ENCODE results near the gene CSTA.

Gene CSTA

DNA sequence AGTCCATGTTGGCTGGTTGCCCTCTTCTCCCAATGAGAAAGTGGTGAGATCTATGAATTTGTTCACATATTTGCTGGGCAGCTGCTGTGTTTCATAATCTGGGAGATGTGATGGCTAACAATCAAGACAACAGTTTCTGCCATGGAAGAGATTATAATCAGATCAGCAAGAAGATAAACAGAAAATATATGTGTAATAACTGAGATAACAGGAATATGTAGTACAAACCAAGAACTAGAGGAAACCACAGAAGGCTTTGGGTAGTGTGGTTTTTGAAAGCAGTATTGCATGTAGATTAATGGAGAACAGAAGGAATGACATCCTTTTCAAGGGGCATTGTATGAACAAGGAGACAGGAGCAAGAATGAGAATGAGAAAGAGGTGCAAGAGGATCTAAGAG, 12.2 kb upstream of the CSTA start:
- H3K27ac ChIP-seq = no peak overlapping the region
- H3K27me3 ChIP-seq (replicated peaks) = no peaks in the 10 kb centered on the region
- H3K36me3 ChIP-seq (replicated peaks) = no peaks in the 10 kb centered on the region
- TF ChIP-seq, protein P1, sequence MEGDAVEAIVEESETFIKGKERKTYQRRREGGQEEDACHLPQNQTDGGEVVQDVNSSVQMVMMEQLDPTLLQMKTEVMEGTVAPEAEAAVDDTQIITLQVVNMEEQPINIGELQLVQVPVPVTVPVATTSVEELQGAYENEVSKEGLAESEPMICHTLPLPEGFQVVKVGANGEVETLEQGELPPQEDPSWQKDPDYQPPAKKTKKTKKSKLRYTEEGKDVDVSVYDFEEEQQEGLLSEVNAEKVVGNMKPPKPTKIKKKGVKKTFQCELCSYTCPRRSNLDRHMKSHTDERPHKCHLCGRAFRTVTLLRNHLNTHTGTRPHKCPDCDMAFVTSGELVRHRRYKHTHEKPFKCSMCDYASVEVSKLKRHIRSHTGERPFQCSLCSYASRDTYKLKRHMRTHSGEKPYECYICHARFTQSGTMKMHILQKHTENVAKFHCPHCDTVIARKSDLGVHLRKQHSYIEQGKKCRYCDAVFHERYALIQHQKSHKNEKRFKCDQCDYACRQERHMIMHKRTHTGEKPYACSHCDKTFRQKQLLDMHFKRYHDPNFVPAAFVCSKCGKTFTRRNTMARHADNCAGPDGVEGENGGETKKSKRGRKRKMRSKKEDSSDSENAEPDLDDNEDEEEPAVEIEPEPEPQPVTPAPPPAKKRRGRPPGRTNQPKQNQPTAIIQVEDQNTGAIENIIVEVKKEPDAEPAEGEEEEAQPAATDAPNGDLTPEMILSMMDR (IDR thresholded peaks at IDR 0.05; ENCODE audit: low read depth, low read length, missing control alignments) = no peak
- no peak for DNase-seq
- in situ Hi-C loops (cut with HindIII; ENCODE audit: low pct_ligation_motif_present, low sequenced_read_pairs) = no loop called here
- H3K4me3 ChIP-seq (ENCODE audit: low read depth, low read length) = no peak overlapping the region

DNA sequence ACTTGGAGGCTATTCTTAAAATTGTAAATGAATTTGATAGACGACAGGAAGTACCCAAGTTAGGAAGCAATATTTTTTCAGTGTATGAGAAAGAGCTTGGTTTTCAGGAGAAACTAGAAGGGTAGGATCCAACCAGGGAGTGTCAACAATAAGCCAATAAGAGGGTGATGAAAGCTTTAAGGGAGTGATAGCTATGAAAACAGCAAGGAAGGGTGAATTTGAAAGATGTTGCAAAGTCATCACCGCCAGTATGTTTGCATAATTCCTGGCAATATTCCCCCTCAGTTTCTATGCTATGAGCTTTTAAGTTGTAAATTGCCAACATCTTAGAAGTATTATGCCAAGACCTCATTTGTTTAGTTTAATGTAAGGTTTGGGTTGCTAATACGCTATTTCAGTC, 11.8 kb upstream of the CSTA start:
- H3K4me3 ChIP-seq (ENCODE audit: low read depth, low read length) = no peak overlapping the region
- TF ChIP-seq, protein P1 (IDR thresholded peaks at IDR 0.05; ENCODE audit: low read depth, low read length, missing control alignments) = no peak
- no peak overlapping the region for H3K27ac ChIP-seq
- in situ Hi-C loops (cut with HindIII; ENCODE audit: low pct_ligation_motif_present, low sequenced_read_pairs) = no loop called here
- H3K36me3 ChIP-seq (replicated peaks) = no peaks in the 10 kb centered on the region
- no peaks in the 10 kb centered on the region for H3K27me3 ChIP-seq (replicated peaks)
- no peak for DNase-seq

DNA sequence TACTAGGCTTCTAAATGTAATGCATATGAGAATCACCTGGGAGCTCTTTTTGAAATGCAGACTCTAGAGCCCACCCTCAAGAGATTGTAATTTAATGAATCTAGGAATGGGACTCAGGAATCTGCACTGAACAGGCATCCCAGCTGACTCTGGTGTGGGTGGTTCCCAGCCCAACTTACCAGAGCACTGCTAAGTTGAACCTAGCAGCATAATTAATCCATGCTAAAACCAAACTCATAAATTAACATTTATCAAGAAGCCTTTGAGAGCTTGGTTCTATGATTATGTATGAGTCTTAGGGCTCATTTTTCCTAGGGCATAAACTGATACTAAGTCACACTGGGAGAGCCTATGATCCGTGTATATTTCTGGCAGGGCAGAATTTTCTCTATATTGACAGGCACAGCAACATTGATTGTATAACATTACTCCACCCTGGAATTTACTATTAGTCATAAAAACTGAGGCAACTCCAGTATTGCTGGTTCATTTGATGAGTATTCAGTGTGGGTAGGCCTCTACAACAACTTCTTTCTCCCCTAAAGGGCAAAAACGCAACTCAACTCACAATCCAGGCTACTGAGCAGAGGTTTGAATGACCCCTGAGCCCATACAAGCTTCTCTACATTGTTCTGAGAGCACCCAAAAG, 10.7 kb upstream of the CSTA start:
- Histone ChIP-seq H3K27ac (no peak overlapping the region), H3K27me3 (replicated peaks) (no peaks in the 10 kb centered on the region), H3K36me3 (replicated peaks) (no peaks in the 10 kb centered on the region), H3K4me3 (ENCODE audit: low read depth, low read length) (no peak overlapping the region)
- TF ChIP-seq, protein P1 (IDR thresholded peaks at IDR 0.05; ENCODE audit: low read depth, low read length, missing control alignments) = no peak
- DNase-seq = no peak
- in situ Hi-C loops (cut with HindIII; ENCODE audit: low pct_ligation_motif_present, low sequenced_read_pairs) = no loop called here

DNA sequence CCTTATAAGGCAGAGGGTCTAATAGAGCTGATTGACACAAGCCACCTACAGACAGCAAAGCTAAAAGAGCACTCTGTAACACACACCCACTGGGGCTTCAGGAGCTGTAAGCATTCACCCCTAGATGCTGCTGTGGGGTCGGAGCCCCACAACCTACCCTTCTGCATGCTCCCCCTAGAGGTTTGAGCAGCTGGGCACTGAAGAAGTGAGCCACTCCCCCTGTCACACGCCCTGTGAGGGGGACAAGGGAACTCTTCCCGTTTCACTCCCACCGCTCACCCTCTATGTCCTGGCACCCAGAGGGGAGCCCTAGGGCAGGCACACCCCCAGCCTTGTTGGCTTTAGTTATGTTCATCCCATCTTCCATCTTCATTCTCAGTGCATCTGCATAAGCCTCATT, 9.4 kb upstream of the CSTA start:
- H3K27me3 ChIP-seq (replicated peaks) = no peaks in the 10 kb centered on the region
- TF ChIP-seq, protein P1 (IDR thresholded peaks at IDR 0.05; ENCODE audit: low read depth, low read length, missing control alignments) = no peak
- no peak overlapping the region for H3K27ac ChIP-seq
- DNase-seq = no peak
- no peaks in the 10 kb centered on the region for H3K36me3 ChIP-seq (replicated peaks)
- H3K4me3 ChIP-seq (ENCODE audit: low read depth, low read length) = no peak overlapping the region
- in situ Hi-C loops (cut with HindIII; ENCODE audit: low pct_ligation_motif_present, low sequenced_read_pairs) = no loop called here

DNA sequence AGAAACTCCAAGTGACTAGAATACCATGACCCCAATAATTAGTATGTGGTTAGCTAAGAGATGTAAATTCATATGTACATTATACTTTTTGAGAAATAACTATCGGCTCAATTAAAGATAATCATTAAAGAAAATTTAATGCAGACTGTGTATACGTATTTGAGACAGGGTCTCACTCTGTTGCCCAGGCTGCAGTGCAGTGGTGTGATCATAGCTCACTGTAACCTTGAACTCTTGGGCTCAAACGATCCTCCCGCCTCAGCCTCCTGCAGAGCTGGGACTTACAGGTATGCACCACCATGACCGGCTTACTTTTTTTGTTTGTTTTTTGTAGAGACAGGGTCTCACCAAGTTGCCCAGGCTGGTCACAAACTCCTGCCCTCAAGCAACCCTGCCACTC, 8.7 kb upstream of the CSTA start:
- TF ChIP-seq, protein P1 (IDR thresholded peaks at IDR 0.05; ENCODE audit: low read depth, low read length, missing control alignments) = no peak
- in situ Hi-C loops (cut with HindIII; ENCODE audit: low pct_ligation_motif_present, low sequenced_read_pairs) = no loop called here
- Histone ChIP-seq H3K4me3 (ENCODE audit: low read depth, low read length) (no peak overlapping the region), H3K36me3 (replicated peaks) (no peaks in the 10 kb centered on the region), H3K27ac (no peak overlapping the region), H3K27me3 (replicated peaks) (no peaks in the 10 kb centered on the region)
- no peak for DNase-seq

DNA sequence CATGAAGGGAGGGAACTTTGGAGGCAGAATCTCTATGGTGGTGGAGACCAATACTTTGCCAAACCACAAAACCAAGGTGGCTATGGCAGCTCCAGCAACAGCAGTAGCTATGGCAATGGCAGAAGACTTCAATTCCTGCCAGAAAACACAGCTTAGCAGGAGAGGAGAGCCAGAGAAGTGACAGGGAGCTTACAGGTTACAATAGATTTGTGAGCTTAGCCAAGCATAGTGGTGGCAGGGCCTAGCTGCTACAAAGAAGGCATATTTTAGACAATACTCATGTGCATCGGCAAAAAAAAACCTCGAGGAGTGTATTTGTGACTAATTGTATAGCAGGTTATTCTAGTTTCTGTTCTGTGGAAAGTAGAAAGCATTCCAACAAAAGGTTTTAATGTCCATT, 6.4 kb upstream of the CSTA start:
- in situ Hi-C loops (cut with HindIII; ENCODE audit: low pct_ligation_motif_present, low sequenced_read_pairs) = no loop called here
- no peak for DNase-seq
- no peaks in the 10 kb centered on the region for H3K27me3 ChIP-seq (replicated peaks)
- no peaks in the 10 kb centered on the region for H3K36me3 ChIP-seq (replicated peaks)
- H3K27ac ChIP-seq = no peak overlapping the region
- TF ChIP-seq, protein P1 (IDR thresholded peaks at IDR 0.05; ENCODE audit: low read depth, low read length, missing control alignments) = no peak
- H3K4me3 ChIP-seq (ENCODE audit: low read depth, low read length) = no peak overlapping the region
